Adipose tissue (tissue), 3 donors: ENCODE results near the gene STX3. TPM values are rescaled to one million over a fixed set of nuclear protein-coding genes. Genes with fewer than 3 reads are reported as not detected.

Experiments used
- H3K27ac ChIP-seq: one replicate; pipeline ENCODE4 v1.5.1; 2013; ENCODE audit warnings: low read depth, low read length
- WGBS, 3 donors: extraction: QIAGEN DNeasy Blood & Tissue Kit; methylation state at CpG; one replicate each; pipeline ENCODE4 v1.1.7; 2013; 5-methylcytosine and 5-hydroxymethylcytosine counted together
- polyA plus RNA-seq, 3 donors: library from polyadenylated mRNA; stranded (reverse); fragments of 200-250 nt; gene quantifications; one replicate each; pipeline ENCODE4 v1.2.3, GENCODE V29; 2013
- donor health status: healthy with polysubstance abuse.
- donor health status: Bipolar disorder and iron deficiency.
- donor health status: healthy.

The STX3 gene
- polyA plus RNA-seq, 3 donors, result 10.0 to 11.7 (median 11.4) TPM

GRCh38 chr11:59755701-59756557 lies 753 bp downstream of the STX3 start:
- peak overlapping the region; percentile 35 for H3K27ac ChIP-seq
- 4 to 8% (median 7%) methylated on average over 23 of the region's 23 CpGs for WGBS, 3 donors

GRCh38 chr11:59756558-59756840 lies 1.3 kb downstream of the STX3 start:
- H3K27ac ChIP-seq, result no peak overlapping the region
- 37 to 48% (median 42%) methylated on average over 3 of the region's 3 CpGs for WGBS, 3 donors

- H3K27ac ChIP-seq, result no peak overlapping the region
- 33 to 44% (median 41%) methylated on average over 4 of the region's 4 CpGs for WGBS, 3 donors
Measured at GRCh38 chr11:59756845-59757244, 1.7 kb downstream of the STX3 start.

- H3K27ac ChIP-seq, result no peak overlapping the region
- 84 to 88% (median 85%) methylated on average over 4 of the region's 4 CpGs for WGBS, 3 donors
Measured at GRCh38 chr11:59758401-59759037, 3.3 kb downstream of the STX3 start.

GRCh38 chr11:59759900-59760299 lies 4.7 kb downstream of the STX3 start:
- H3K27ac ChIP-seq, result no peak overlapping the region

GRCh38 chr11:59760771-59761170 lies 5.6 kb downstream of the STX3 start:
- WGBS, 3 donors, result 87 to 90% (median 89%) methylated on average over 4 of the region's 4 CpGs
- H3K27ac ChIP-seq, result no peak overlapping the region

More at GRCh38 chr11:59759900-59760299, 4.7 kb downstream of the STX3 start:
- 62 to 75% (median 70%) methylated on average over 4 of the region's 4 CpGs for WGBS, 3 donors

GRCh38 chr11:59761993-59762392 lies 6.8 kb downstream of the STX3 start:
- 65 to 76% (median 74%) methylated on average over 6 of the region's 6 CpGs for WGBS, 3 donors

GRCh38 chr11:59765068-59765735 lies 10.0 kb downstream of the STX3 start:
- WGBS, 3 donors, result 83 to 87% (median 86%) methylated on average over 4 of the region's 4 CpGs

More at GRCh38 chr11:59761993-59762392, 6.8 kb downstream of the STX3 start:
- H3K27ac ChIP-seq, result no peak overlapping the region

GRCh38 chr11:59766542-59767224 lies 11.5 kb downstream of the STX3 start:
- WGBS, 3 donors, result 51 to 82% (median 74%) methylated on average over 6 of the region's 6 CpGs
- H3K27ac ChIP-seq, result no peak overlapping the region

More at GRCh38 chr11:59765068-59765735, 10.0 kb downstream of the STX3 start:
- no peak overlapping the region for H3K27ac ChIP-seq

- H3K27ac ChIP-seq, result no peak overlapping the region
- WGBS, 3 donors, result 39 to 67% (median 61%) methylated on average over 1 of the region's 1 CpG
Measured at GRCh38 chr11:59767225-59767611, 12.0 kb downstream of the STX3 start.

GRCh38 chr11:59769111-59769510 lies 13.9 kb downstream of the STX3 start:
- 80 to 91% (median 82%) methylated on average over 7 of the region's 7 CpGs for WGBS, 3 donors
- H3K27ac ChIP-seq, result no peak overlapping the region

- H3K27ac ChIP-seq, result no peak overlapping the region
- 88 to 94% (median 89%) methylated on average over 4 of the region's 4 CpGs for WGBS, 3 donors
Measured at GRCh38 chr11:59769828-59770227, 14.7 kb downstream of the STX3 start.

- 90 to 98% (median 92%) methylated on average over 3 of the region's 3 CpGs for WGBS, 3 donors
- H3K27ac ChIP-seq, result no peak overlapping the region
Measured at GRCh38 chr11:59770319-59770718, 15.1 kb downstream of the STX3 start.

GRCh38 chr11:59770869-59771268 lies 15.7 kb downstream of the STX3 start:
- no peak overlapping the region for H3K27ac ChIP-seq
- 87 to 92% (median 90%) methylated on average over 8 of the region's 8 CpGs for WGBS, 3 donors

- no peak overlapping the region for H3K27ac ChIP-seq
- WGBS, 3 donors, result 47 to 83% (median 68%) methylated on average over 4 of the region's 4 CpGs
Measured at GRCh38 chr11:59771605-59772004, 16.4 kb downstream of the STX3 start.

- WGBS, 3 donors, result 54 to 86% (median 61%) methylated on average over 5 of the region's 5 CpGs
- H3K27ac ChIP-seq, result no peak overlapping the region
Measured at GRCh38 chr11:59773083-59773440, 17.9 kb downstream of the STX3 start.

GRCh38 chr11:59776210-59777066 lies 21.3 kb downstream of the STX3 start:
- 45 to 86% (median 81%) methylated on average over 5 of the region's 5 CpGs for WGBS, 3 donors
- H3K27ac ChIP-seq, result no peak overlapping the region

GRCh38 chr11:59777104-59777503 lies 21.9 kb downstream of the STX3 start:
- no peak overlapping the region for H3K27ac ChIP-seq

More at GRCh38 chr11:59777104-59777503, 21.9 kb downstream of the STX3 start:
- 78 to 90% (median 86%) methylated on average over 5 of the region's 5 CpGs for WGBS, 3 donors
